Endothelial cell (in vitro differentiated cells): ENCODE data around the gene SORCS2. TPM values are rescaled to one million over a fixed set of nuclear protein-coding genes. Genes with fewer than 3 reads are reported as not detected.

Source experiments
- DNase-seq: peaks from one replicate; pipeline ENCODE4 v3.0.0; 2021; ENCODE audit warnings: low spot score
- H3K27ac Mint-ChIP-seq: one replicate; pipeline ENCODE4 v1.8.0; 2021; ENCODE audit warnings: mixed read lengths, inconsistent platforms; ENCODE audit not compliant: unreplicated experiment
- H3K27me3 Mint-ChIP-seq: one replicate; pipeline ENCODE4 v1.8.0; 2021; ENCODE audit warnings: mild to moderate bottlenecking, moderate library complexity, mixed read lengths, inconsistent platforms; ENCODE audit not compliant: unreplicated experiment
- H3K36me3 Mint-ChIP-seq: one replicate; pipeline ENCODE4 v1.8.0; 2021; ENCODE audit warnings: mild to moderate bottlenecking, low read depth, mixed read lengths, inconsistent platforms; ENCODE audit not compliant: unreplicated experiment
- H3K4me1 Mint-ChIP-seq: one replicate; pipeline ENCODE4 v1.8.0; 2021; ENCODE audit warnings: mild to moderate bottlenecking, mixed read lengths, inconsistent platforms; ENCODE audit not compliant: unreplicated experiment
- H3K4me3 Mint-ChIP-seq: one replicate; pipeline ENCODE4 v1.8.0; 2021; ENCODE audit warnings: mild to moderate bottlenecking, mixed read lengths, inconsistent platforms; ENCODE audit not compliant: unreplicated experiment
- H3K9me3 Mint-ChIP-seq: one replicate; pipeline ENCODE4 v1.8.0; 2021; ENCODE audit warnings: mixed read lengths, inconsistent platforms; ENCODE audit not compliant: unreplicated experiment
- CTCF ChIP-seq: fragments of 200-600 bp; sonication (generic); IDR thresholded peaks from one replicate; pipeline ENCODE4 v1.5.0; 2021; ENCODE audit warnings: antibody characterized with exemption; ENCODE audit not compliant: unreplicated experiment
- total RNA-seq: library from RNA; stranded (reverse); fragmentation: NEBNext Ultra II Directional; extraction: Animal tissue kit (Norgen Biotek cat#: 25700); gene quantifications from one replicate; pipeline ENCODE4 v1.2.1, GENCODE V29; 2021; ENCODE audit not compliant: unreplicated experiment

Gene SORCS2
- total RNA-seq, 1 donor from 2014 or later = 1.3 TPM

- no peak overlapping the region for H3K4me3 Mint-ChIP-seq
- no peaks in the 10 kb centered on the region for H3K4me1 Mint-ChIP-seq
- peaks cover 2% of the 10 kb centered on the region for H3K27me3 Mint-ChIP-seq
- DNase-seq = no peak
- TF ChIP-seq CTCF = no peak
- H3K36me3 Mint-ChIP-seq = peaks cover 24% of the 10 kb centered on the region
- no peak overlapping the region for H3K27ac Mint-ChIP-seq
- no peaks in the 10 kb centered on the region for H3K9me3 Mint-ChIP-seq
Measured at GRCh38 chr4:7787681-7788141, 595.4 kb downstream of the SORCS2 start.

GRCh38 chr4:7788193-7788592 lies 595.9 kb downstream of the SORCS2 start:
- no peak for TF ChIP-seq CTCF
- H3K36me3 Mint-ChIP-seq = peaks cover 24% of the 10 kb centered on the region
- H3K4me1 Mint-ChIP-seq = no peaks in the 10 kb centered on the region
- H3K27me3 Mint-ChIP-seq = peaks cover 2% of the 10 kb centered on the region
- no peak overlapping the region for H3K27ac Mint-ChIP-seq
- H3K9me3 Mint-ChIP-seq = no peaks in the 10 kb centered on the region
- H3K4me3 Mint-ChIP-seq = no peak overlapping the region
- DNase-seq = no peak

- Mint-ChIP-seq H3K27ac (no peak overlapping the region), H3K4me3 (no peak overlapping the region)
Measured at GRCh38 chr4:7788694-7789425, 596.5 kb downstream of the SORCS2 start.

GRCh38 chr4:7790023-7790422 lies 597.7 kb downstream of the SORCS2 start:
- Mint-ChIP-seq H3K27me3 (peaks cover 1% of the 10 kb centered on the region), H3K27ac (no peak overlapping the region), H3K4me3 (no peak overlapping the region), H3K9me3 (no peaks in the 10 kb centered on the region), H3K4me1 (no peaks in the 10 kb centered on the region), H3K36me3 (peaks cover 13% of the 10 kb centered on the region)
- TF ChIP-seq CTCF = no peak
- no peak for DNase-seq

More at GRCh38 chr4:7788694-7789425, 596.5 kb downstream of the SORCS2 start:
- Mint-ChIP-seq H3K4me1 (no peaks in the 10 kb centered on the region), H3K9me3 (no peaks in the 10 kb centered on the region), H3K27me3 (peaks cover 2% of the 10 kb centered on the region), H3K36me3 (peaks cover 17% of the 10 kb centered on the region)
- no peak for TF ChIP-seq CTCF
- no peak for DNase-seq

GRCh38 chr4:7790999-7791398 lies 598.7 kb downstream of the SORCS2 start:
- no peaks in the 10 kb centered on the region for H3K4me1 Mint-ChIP-seq
- no peaks in the 10 kb centered on the region for H3K9me3 Mint-ChIP-seq
- H3K36me3 Mint-ChIP-seq = peaks cover 3% of the 10 kb centered on the region
- TF ChIP-seq CTCF = no peak
- no peaks in the 10 kb centered on the region for H3K27me3 Mint-ChIP-seq
- DNase-seq = no peak
- H3K4me3 Mint-ChIP-seq = no peak overlapping the region
- H3K27ac Mint-ChIP-seq = no peak overlapping the region
